HG02678 (cell line): ENCODE measurements around the gene ZFTA.
A peak's percentile ranks its signal among the peaks of the same experiment; 100 is the strongest.
"Not testable (repeated sequence)": the region's sequence is repeated elsewhere in the genome, so short reads cannot be mapped to it uniquely, and the experiment has no call there.

ENCODE experiments used
- ATAC-seq: cut with Tn5 transposase; IDR thresholded peaks from one replicate; pipeline ENCODE4 v1.9.1; 2021; ENCODE audit warnings: mild to moderate bottlenecking, moderate library complexity; ENCODE audit not compliant: unreplicated experiment

The ZFTA gene

DNA sequence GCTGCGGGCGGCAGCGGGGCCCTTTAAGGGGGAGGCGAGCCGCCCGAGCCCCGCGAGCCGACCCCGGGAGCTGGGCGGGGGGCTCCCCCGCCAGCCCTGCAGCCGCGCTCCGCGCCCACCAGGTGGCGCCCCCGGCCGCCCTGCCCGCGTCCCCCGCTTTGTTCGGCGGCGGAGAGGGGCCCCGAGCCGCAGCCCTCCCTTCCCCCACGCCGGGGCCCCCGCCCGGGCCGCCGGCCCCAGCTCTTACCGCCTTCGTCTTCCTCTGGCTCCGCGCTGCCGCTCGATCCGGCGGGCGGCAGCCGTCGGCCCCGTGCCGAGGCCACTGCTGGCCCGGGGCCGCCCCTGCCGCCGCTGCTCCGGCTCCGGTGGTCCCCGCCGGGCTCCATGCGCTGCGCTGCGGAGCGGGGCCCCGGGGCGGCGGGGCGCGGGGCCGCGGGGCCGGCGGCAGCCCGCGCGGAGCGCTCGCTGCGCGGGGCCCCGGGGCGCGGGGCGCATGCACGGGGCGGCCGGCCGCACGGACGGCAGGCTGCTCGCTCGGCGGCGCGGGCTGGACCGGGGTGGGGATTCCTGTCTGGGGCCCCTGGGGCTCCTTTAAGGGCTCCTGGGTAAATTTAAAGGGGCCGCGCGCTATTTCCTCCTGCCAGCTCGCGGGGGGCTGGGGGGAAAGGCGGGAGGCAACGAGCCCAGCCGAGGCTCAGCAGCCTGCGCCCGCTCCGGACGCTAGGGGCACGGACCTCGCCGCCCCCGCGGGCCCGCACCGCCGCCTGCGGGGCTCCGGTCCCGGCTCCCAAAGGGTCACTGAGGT, at the start of gene ZFTA:
Gene ZFTA, minus strand, starts transcription at position 539 of the 805 bp plus-strand sequence. Its CDS starts 153 bp downstream, at position 386.
- ATAC-seq, result peak; percentile 68

DNA sequence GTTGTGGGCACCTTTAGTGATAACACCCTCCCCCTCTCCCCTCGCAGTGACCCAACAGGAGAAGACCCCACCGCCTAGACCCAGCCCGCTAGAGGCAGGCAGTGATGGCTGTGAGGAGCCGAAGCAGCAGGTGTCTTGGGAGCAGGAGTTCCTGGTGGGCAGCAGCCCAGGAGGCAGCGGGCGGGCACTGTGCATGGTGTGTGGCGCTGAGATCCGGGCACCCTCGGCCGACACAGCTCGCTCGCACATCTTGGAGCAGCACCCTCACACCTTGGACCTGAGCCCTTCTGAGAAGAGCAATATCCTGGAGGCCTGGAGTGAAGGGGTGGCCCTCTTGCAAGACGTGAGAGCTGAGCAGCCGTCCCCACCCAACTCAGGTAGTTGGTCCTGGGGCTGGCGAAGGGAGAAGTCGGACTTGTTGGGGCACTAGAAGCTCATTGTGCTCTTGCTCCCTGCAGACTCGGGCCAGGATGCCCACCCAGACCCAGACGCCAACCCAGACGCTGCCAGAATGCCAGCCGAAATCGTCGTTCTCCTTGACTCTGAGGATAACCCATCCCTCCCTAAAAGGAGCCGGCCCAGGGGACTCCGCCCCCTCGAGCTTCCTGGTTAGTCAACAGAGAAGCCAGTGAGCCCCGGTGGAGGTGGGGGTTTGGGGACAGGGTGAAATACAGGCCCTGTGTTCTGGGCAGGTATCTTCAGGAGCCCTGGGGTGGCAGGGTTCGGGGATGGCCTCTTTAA, 49.4 kb upstream of the ZFTA start:
- no peak for ATAC-seq

DNA sequence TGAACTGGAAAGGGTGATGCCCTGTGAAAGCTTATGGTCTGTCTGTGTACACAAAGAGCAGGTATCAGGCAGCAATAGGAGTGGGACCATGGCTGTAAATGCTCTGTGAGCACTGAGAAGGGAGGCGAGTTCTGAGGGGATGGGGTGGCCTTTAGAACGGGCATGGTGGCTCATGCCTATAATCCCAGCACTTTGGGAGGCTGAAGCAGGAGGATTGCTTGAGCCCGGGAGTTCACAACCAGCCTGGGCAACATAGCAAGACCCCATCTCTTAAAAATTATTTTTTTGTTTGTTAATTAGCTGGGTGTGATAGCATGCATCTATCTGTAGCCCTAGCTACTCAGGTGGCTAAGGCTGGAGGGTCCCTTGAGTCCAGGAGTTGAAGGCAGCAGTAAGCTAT, 48.2 kb upstream of the ZFTA start:
- no peak for ATAC-seq

DNA sequence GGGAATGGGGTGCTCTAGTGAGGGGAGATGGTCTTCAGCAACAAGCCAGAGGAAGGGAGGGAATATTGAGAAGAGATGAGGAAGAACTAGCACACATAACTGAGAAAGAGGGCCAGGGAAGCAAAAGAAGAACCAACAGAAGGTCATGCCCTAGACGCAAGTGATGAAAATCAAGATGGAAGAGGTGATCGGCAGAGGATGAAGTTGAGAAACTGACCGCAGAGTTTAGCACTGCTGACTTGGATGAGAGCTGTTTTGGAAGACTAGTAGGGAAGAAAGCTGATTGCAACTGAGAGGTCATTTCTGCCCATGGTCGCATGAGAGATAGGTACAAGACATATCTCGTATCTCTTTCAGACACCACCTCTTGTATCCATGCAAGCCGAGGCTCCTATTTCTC, 47.6 kb upstream of the ZFTA start:
- no peak for ATAC-seq

DNA sequence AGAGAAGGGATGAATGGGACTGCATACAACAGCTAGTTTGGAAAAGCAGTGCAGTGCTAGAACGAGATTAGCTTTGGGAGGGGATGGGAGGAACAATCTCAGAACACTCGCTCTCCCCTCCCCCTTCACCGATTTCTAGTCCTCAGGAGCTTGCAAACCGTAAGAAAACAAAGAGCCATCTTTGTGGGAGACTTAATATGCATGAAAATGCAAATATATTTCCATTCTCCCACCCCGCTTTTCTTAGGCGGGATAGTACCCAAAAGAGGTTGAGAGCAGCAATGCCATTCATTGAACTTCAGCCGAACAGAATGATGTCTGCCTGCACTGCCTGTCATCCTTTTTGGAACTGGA, 45.8 kb upstream of the ZFTA start:
- ATAC-seq, result no peak

DNA sequence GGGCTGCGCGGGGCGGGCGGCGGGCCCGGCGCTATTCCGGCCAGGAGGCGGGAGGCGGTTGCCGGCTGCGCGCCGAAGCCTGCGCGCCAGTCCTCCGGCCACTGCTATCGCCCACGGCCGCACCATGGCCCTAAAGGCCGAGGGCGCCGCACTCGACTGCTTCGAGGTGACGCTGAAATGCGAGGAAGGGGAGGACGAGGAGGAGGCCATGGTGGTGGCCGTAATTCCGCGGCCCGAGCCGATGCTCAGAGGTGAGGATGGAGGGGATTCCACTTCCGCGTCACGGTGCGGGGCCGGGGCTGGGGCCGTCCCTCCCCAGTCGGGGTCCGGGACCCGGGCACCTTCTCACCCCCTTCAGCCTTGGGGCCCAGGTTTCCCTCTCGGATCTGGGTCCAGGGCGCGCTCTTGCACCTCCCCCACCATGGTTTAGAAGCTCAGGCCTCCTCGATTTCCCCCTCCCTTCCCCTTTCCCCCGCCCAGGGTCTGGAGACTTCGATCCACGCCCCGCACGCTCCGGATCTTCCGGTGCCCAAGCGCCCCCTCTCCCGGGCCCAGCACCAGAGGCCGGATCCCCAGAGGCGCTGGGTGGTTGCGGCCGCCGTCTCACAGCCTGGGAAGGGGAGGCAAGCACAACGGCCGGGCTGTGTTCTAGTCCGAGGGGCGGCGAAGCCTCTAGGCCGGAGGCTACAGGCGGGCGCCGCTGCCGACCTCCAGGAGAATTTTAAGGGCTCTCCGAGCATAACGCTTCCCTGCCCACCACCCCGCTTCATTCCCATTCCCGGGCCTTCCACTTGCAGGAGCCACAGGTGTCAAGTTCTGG, 45.2 kb upstream of the ZFTA start:
- peak; percentile 35 for ATAC-seq

DNA sequence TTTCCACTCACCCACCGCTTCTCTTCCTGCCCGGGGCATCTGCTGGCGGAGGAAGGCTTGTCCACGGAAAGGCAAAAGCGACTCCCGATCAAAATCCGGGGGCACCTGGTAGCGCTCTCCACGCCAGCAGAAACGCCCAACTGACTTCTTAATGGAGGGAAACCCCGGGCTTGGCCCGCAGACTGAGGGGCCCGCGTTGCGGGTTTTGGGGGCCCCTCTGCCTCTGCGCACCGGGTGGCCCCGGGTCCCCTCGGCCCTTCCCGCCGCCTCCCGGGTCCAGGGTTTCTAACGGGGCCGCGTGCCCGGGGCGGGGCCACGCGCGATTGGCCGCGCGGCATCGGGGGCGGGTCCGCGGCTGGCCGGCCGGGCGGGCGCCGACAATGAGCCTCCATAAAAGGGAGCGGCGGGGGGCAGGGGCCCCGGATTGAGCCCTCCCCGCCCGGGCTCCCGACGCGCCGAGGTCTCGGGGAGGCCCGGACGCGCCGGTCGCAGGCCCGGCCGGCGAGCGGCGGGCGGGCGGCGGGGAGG, 44.5 kb upstream of the ZFTA start, which contains the start of gene SPINDOC:
Gene SPINDOC, plus strand, starts transcription at position 422 of the 528 bp plus-strand sequence. CDS start 231 bp downstream, outside the sequence.
- peak; percentile 89 for ATAC-seq

DNA sequence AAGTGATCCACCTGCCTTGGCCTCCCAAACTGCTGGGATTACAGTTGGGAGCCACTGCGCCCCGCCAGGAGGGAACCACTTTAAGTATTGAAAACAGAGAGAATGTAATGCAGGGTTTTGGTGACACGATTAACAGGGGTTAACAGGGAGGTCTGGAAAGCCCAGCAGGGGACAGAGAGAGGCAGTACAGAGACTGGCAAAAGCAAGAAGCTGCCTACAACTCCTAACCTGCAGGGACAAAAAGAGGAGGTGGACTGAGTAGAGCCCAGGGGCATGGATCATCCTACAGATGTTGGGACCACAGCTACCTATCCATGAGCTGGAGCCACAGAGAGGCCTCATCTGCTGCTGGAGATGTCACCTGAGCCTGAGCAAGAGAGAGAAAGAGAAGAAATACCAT, 42.9 kb upstream of the ZFTA start:
- no peak for ATAC-seq

DNA sequence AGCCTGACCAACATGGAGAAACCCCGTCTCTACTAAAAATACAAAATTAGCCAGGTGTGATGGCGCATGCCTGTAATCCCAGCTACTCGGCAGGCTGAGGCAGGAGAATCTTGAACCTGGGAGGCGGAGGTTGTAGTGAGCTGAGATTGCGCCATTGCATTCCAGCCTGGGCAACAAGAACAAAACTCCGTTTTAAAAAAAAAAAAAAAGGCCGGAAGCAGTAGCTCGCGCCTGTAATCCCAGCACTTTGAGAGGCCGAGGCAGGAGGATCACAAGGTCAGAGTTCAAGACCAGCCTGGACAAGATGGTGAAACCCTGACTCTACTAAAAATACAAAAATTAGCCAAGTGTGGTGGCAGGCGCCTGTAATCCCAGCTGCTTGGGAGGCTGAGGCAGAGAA, 41.8 kb upstream of the ZFTA start:
- ATAC-seq, result not testable (repeated sequence)

DNA sequence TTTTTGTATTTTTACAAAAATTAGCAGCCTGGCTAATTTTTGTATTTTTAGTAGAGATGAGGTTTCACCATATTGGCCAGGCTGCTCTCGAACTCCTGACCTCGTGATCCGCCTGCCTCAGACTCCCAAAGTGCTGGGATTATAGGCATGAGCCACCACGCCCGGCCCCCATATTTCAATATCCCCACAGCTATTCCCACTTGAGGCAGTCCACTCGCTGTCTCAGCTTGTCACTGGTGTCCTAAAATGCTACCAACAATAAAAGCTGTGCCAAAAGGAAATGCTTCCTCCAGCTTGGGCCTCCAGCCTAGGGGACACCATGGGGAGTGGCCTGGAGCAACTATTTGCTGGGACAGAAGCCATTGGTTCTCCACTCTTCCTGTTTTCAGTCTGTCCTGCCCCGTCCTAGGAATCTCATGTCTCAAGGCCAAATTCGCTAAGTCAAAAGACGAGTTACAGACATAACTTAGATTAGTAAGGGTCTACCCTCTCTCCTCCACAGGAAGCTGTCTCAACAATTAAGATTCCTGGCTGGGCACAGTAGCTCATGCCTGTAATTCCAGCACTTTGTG, 37.4 kb upstream of the ZFTA start:
- ATAC-seq, result no peak

DNA sequence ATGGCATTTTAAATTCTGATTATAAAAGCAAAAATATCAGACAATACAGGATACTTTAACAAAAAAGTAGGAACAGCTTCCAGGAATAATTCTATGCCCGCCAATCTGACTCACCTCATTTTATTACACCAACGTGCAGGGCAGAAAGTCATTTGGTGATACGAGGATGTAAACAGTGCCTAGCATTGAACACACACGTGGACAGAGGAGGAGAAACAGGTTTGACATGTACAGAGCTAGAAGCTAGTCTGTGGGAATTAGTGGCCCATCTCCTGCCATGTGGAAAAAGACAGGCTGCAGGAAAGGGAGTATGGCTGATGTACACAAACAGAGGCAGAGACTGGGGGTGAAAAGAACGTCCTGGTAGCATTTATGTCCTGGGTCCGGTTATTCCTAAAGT, 35.7 kb upstream of the ZFTA start:
- no peak for ATAC-seq

DNA sequence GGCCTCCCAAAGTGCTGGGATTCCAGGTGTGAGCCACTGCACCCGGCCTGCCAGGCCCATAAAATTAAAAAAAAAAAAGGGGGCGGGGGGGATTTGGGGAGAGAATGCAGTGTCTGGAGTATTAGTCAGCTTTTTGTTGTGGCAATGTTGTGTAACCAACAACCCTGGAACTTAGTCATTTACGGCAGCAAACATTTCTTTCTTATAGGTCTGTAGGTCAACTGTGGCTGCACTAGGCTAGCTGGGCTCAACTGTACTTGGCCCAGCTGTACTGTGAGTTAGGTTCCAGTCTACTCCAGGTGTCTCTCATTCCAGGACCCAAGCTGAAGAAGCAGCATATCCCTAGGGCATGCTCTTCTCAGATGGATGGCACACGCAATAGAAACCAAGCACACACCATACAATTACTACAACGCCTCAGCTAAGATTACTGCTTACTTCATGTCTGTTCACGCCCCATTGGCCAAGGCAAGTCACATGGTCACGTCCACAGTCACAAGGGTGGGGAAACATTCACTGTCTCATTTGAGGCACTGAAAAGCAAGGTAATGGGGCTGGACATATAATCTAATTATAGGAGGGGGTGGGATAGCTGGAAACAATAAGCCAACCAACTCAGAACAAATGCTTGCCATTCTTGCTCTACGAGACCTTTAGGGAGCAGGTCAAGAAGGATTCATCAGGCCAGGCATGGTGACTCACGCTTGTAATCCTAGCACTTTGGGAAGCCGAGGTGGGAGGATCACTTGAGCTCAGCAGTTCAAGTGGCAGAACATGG, 34.3 kb upstream of the ZFTA start:
- ATAC-seq, result no peak

DNA sequence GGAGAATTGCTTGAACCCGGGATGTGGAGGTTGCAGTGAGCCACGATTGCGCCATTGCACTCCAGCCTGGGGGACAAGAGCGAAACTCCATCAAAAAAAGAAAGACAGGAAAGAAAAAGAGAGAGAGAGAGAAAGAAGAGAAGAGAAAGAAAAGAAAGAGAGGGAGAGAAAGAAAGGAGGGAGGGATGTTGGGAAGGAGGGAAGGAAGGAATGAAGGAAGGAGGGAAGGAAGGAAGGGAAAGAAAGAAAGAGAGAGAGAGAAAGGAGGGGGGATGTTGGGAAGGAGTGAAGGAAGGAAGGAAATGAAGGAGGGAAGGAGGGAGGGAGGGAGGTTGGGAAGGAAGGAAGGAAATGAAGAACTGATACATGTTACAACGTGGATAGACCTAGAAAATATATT, 32.3 kb upstream of the ZFTA start:
- ATAC-seq, result no peak

DNA sequence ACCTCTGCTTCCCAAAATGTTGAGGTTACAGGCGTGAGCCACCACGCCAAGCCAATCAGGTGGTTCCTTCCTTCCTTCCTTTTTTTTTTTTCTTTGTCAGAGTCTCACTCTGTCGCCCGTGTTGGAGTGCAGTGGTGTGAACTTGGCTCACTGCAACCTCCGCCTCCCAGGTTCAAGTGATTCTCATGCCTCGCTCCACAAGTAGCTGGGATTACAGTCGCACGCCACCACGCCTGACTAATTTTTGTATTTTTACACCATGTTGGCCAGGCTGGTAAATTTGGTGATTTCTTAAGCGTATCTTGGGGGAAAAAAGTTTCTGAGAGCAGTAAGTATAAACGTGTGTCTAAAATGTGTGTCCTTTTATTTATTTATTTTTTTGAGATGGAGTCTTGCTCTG, 26.5 kb upstream of the ZFTA start:
- ATAC-seq, result no peak

DNA sequence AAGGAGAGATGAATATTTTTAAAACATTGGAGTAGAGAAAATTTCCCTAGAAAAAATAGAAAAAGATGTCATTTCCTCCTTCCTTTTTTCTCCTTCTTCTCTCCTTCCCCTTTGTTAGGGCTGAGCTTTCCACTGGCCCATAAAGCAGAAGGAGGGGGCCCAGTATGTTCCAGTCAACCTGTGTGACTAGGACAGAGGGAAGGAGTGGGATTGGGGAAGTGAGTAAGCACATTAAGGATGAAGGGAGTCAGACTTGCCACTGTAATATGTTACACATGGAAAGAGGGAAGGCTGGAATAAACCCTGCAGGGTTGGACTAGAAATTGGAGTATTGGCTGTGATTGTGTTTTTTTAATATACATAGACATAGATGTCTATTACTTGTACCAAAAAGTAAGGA, 24.6 kb upstream of the ZFTA start:
- no peak for ATAC-seq

DNA sequence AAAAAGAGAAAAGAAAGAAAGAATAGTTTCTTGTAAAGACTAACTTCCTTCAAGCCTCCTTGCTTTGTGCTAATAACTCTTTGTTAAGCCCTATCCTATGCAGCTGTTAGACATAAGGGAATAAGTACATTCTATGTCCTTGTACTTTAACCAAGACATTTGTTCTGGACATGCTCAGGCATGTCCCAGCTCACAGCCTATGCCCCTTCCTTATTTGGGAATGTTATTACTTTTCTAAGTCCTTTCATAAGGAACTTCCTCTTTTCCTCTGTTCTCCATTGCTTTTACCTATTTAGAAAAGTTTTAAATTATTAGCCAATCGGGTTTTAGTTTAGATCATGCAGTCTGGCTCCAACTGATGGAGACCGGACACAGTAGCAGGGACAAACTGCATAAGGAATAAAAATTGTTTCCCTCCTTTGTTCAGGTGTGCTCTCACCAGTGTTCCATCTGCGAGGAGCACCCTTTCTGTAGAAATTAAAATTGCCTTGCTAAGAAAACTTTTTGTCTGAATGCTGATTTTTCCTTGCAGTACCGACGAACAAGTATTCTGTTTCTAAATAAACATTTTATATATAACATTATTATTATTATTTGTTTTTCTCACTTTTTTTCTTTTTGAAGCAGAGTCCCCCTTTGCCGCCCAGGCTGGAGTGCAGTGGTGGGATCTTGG, 23.1 kb upstream of the ZFTA start:
- ATAC-seq, result no peak

DNA sequence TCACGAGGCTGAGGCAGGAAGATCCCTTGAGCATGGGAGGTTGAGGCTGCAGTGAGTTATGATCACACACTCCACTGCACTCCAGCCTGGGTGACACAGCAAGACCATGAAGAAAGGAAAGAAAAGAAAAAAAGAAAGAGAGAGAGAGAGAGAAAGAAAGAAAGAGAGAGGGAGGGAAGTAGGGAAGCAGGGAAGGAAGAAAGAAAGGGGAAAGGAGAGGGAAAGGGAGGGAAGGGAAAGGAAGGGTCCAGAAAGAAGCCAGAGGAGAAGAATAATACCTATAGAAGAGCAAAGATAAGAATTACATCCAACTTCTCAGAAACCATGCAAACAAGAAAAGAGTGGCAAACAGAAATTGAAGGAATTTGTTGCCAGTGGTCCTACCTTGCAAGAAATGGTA, 17.2 kb upstream of the ZFTA start:
- ATAC-seq, result no peak

DNA sequence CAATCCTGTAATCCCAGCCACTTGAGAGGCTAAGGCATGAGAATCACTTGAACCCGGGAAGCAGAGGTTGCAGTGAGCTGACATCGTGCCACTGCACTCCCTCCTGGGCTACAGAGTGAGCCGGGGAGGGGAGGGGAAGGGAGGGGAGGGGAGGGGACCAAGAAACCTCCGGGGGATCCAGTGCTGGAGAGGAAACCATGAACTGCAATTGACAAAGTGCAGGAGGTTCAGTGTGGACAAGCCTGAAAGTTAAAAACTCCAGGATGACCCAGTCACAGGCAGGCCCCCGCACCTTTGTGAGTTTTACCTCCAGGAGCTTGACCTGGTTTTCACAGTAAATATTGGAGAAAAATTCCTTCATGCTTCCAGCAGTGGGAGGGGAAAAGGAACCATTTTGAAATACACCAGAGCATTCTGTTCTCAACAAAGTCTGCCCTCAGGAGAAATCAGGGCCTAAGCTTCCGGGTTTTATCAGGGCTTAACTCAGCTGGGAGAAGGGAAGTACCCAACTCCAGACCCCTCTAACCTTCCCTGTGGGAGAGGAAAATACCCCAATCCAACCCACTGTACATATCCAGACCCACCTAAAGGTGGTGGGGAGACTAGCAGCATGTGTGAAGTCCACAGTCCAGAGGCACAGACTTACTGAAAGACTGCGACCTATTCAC, 15.5 kb upstream of the ZFTA start:
- ATAC-seq, result no peak

DNA sequence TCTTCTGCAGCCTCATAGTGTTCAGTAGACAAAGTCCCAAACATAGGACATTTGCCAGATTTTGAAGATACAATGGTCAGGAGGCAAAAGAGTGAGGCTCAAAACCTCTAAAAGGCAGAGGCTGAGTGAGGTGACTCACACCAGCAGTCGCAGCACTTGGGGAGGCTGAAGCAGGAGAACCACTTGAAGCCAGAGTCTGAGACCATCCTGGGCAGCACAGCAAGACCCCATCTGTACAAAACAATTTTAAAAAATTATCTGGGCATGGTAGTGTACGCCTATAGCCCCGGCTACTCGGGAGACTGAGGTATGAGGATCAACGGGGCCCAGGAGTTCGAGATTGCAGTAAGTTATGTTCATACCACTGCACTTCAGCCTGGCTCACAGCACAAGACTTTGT, 14.2 kb upstream of the ZFTA start:
- ATAC-seq, result no peak
